DOHH2 (cell line): ENCODE data around the gene SHB.

ENCODE experiments used
- CTCF ChIP-seq: fragments of 200-600 bp; sonication (generic); IDR thresholded peaks from one replicate; pipeline ENCODE4 v1.5.1; 2014; ENCODE audit warnings: antibody characterized with exemption, mild to moderate bottlenecking, low read depth, low read length; ENCODE audit not compliant: poor library complexity, severe bottlenecking
- EZH2phosphoT487 ChIP-seq: fragments of 200-600 bp; sonication (generic); IDR thresholded peaks from 2 replicates; pipeline ENCODE4 v1.6.1; 2017; ENCODE audit warnings: borderline replicate concordance, mild to moderate bottlenecking, antibody characterized with exemption, low read length, moderate library complexity, mixed read lengths

DNA sequence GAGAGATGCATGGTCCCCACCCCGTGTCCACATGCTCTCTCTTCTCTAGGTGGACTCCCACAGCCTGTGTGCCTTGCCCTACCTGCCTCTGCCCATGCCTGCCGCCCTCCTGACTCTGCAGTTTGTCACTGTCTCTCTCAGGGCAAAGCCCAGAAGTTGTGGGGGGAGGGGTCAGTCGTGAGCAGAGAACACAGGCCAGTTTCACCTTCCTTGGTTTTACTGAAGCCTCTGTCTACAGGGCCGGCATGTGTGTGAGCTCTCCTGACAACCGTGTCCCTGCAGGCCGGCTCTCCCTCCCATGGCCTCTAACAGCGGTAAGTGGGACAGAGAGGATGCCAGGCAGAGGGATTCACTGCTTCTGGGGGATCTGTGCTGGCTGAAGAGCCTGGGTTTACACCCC, 121.6 kb downstream of the SHB start:
- no peak for TF ChIP-seq CTCF
- no peak for TF ChIP-seq EZH2phosphoT487
